A549 treated with Hydrocortisone at 1 μM for 4 hours (cell line): Measurements from ENCODE around the gene PFKFB1. TPM values are rescaled to one million over a fixed set of nuclear protein-coding genes. Genes with fewer than 3 reads are reported as not detected.

ENCODE experiments used
- total RNA-seq: library from RNA; stranded (reverse); fragments of 200-300 nt; extraction: Qiagen RNA extraction; gene quantifications from 5 replicates; pipeline ENCODE4 v1.2.3, GENCODE V29; 2022

Gene PFKFB1
- total RNA-seq = 0.06 to 0.14 TPM (median 0.09 TPM) in 4 of 5 replicates, not detected in the other

DNA sequence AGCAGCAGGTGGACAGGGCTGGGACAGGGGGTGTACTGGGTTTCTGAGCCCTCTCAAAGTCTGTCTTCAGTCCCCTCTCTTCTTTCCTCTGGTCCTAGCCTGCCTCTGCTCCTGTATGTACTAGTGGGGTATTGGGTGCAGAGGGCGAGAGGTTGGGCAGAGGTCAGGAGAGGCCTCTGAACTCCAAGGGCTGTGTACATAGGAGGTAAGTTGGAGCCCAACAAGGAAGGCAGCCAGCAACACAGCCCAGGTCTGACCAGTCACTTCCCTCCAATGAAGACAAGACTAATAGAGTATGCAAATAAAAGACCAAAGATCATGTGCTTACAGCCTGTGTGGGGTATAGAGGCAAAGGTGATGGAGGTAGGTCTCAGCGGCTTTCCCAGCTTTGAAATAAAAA lies at the start of gene PFKFB1:
PFKFB1 (minus strand) TSS at position 90 of the 400 bp plus-strand sequence. CDS start 181 bp downstream, outside the sequence.

DNA sequence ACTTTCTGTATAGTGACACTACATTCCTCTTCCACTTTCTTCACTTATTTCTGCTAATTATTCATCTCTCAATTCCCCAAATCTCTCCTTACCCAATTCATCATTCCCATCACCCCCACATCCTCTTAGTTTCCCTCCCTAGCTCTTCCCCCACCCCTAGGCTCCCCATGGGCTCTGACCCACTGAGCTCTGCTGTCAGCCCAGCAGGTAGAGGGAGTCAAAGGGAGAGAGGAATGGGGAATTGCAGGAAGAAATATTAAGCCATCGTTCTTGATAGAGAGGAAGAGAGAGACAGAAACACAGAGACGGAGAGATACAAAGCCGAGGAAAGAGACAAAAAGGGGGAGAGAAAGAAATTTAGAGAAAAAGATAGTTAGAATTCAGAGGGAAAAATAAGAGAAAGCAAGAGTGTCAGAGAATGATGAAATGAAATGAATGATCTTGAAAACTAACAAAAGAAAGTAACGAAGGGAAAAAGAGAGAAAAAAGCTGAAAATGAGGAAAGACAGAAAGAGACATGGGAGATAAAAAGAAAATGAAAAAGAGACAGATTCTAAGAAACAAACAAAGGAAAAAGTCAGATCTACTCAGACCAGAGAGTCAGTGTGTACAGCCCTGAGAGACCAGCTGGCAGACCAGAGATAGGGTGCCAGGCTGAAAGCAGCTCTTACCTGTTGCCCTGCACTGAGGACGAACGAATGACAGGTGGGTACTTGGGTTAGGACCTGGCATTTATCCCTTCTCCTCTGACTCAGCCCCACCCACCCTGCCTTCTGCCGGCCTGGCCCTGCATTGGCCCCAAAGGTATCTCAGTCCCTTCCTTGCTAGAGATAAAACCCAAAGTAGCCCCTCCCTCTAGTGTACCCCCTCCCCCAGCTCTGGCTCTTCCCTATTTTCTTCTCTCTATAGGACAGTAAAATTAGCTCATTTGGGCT lies 36.5 kb upstream of the PFKFB1 start, which contains the start of gene ALAS2:
ALAS2 (minus strand) TSS at position 707 of the 935 bp plus-strand sequence. CDS start 4,977 bp downstream, outside the sequence.

DNA sequence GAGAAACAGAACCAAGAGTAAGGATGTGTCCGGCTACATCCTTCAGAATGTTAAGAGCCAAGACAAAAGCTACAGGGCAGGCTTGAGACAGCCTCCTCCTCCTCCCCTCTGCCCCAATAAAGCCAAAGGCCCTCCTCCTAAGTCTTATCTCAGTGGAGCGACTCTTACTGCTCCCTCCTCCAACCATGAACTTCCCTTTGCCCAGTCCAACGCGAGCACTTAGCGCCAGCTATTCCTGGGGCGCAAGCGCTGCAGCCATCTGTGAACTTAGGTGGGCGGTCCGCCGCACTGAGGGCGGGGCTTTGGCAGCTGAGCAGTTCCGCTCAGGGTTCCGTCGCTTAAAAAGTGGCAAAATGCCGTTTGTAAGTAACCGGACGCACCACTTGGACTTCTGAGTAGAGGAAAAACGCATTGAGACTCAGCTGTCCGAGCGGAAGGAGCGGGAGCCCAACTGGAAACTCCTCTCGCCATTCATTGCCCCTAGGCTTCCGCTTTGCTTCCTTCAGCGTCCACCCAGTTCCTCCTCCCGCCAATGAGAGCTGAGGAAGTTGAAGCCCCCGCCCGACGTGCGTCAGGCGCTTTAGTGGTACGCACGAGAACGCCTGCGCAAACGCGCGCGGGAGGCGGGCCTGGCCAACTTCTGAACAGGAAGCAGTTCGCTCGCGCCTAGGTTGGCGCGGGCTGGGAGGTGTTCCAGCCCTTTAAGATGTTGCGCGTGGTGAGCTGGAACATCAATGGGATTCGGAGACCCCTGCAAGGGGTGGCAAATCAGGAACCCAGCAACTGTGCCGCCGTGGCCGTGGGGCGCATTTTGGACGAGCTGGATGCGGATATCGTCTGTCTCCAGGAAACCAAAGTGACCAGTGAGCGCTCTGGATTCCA lies 6.0 kb upstream of the PFKFB1 start, which contains the start of gene APEX2:
APEX2 (plus strand) TSS at position 647 of the 882 bp plus-strand sequence; CDS start at position 707, 60 bp downstream.

DNA sequence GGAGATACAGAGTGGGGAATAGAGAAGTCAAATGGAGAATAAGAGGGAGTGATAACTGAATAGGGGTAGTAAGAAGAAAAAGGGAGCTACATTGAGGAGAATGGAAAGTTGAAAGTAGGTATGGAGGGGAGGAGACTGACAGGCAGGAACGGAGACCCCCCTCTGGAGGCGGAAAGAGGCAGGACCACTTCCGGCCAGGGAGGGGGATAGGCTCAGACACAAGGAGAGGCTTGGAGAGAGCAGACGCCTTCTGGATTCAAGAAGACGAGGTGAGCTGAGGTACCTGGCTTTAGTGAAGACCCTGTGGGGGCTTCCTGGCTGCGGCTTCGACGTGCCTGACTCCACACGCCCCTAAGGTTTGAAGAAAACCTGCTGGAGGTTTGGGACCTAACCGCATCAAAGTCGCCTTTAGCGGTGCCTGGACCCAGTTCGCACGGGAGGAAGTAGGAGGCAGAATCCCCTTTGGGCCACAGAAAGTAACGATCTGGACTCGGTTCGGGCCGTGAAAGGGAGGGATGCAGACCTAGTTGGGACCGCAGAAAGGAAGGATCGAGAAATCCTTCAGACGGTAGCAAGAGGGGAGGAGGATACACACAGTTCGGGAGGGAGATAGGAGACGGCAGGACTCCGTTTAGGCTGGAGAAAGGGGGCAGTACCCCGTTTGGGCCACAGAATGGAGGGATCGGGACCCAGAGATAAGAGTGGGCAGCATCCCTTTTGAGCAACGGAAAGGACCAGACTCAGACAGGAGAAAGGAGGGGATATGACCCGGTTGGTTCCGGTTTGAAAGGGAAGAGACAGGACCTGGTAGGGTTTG lies 73.2 kb downstream of the PFKFB1 start, which contains the start of gene TRO:
TRO (plus strand) TSS at position 215 of the 817 bp plus-strand sequence. CDS start 1,423 bp downstream, outside the sequence.

Other genes starting within 250 kb of the PFKFB1 start
- gene ITIH6, start 195.9 kb downstream of the PFKFB1 start, total RNA-seq = not detected in 5 replicates
- gene MAGED2, start 186.4 kb downstream of the PFKFB1 start, total RNA-seq = 73.0 to 94.8 TPM (median 85.6 TPM) in 5 replicates
- gene TRO, start 73.4 kb downstream of the PFKFB1 start, total RNA-seq = 0.48 to 0.74 TPM (median 0.63 TPM) in 5 replicates
- gene APEX2, start 6.2 kb upstream of the PFKFB1 start, total RNA-seq = 28.5 to 32.3 TPM (median 30.0 TPM) in 5 replicates
- gene ALAS2, start 36.8 kb upstream of the PFKFB1 start, total RNA-seq = not detected in 5 replicates
- gene PAGE2B, start 80.8 kb upstream of the PFKFB1 start, total RNA-seq = not detected in 5 replicates
- gene PAGE2, start 94.8 kb upstream of the PFKFB1 start, total RNA-seq = not detected in 5 replicates
- not detected in 5 replicates for gene PAGE5, start 226.2 kb upstream of the PFKFB1 start, total RNA-seq